K562 (cell line): ENCODE measurements around the gene PRDX3. TPM values are rescaled to one million over a fixed set of nuclear protein-coding genes. Genes with fewer than 3 reads are reported as not detected.
A peak's percentile ranks its signal among the peaks of the same experiment; 100 is the strongest.

Experiments
- ATAC-seq: fragments of 200-7000 bp; cut with Tn5 transposase; 3 replicates; pipeline ENCODE4 v1.9.1; 2020; ENCODE audit warnings: moderate library complexity
- BruUV-seq: library from RNA; stranded (reverse); fragments of 400-500 nt; replicated peaks from 2 replicates; lab custom pipeline; 2021; lab: Mats Ljungman, UMichigan
- CTCF ChIA-PET: fragments of 300-600 bp; formaldehyde crosslinking; extraction: SDS; loops from one replicate; lab custom pipeline; 2021; ENCODE audit warnings: low intra/inter-chr PET ratio; lab: Yijun Ruan, JAX
- POLR2A ChIA-PET: fragments of 300-600, 350-650 bp; sonication (Branson Sonifier 250); formaldehyde crosslinking; extraction: SDS; loops from one replicate; lab custom pipeline; 2021; ENCODE audit warnings: antibody characterized with exemption, inconsistent platforms; lab: Yijun Ruan, JAX
- DNase-seq, 4 experiments: peaks; one replicate each; pipeline versions ENCODE4 v3.0.0 to v3.0.0-alpha.2; 2011 to 2018; ENCODE audit warnings: low spot score in 3 of 4, mixed read lengths in 3 of 4; ENCODE audit errors: extremely low read depth in 1 of 4
- FAIRE-seq: peaks from 2 replicates; lab custom pipeline; 2011; peaks lifted over from hg19 to GRCh38; lab: Jason Lieb, UNC
- H2AFZ ChIP-seq: 2 replicates; pipeline ENCODE4 v1.6.0; 2011; ENCODE audit warnings: low read depth, low read length, control low read depth, inconsistent platforms
- H3K27ac ChIP-seq: fragments of 200-600 bp; 3 replicates; pipeline ENCODE4 v1.8.0; 2011; ENCODE audit warnings: low read depth, mild to moderate bottlenecking, control low read depth, inconsistent platforms, low read length, moderate library complexity, mixed read lengths; ENCODE audit errors: extremely low read depth
- H3K27me3 ChIP-seq, 2 experiments: fragments of 300-600 bp in 1 of 2; 2 replicates in 1 of 2; 3 replicates in 1 of 2; pipeline versions ENCODE4 v1.6.0 to v1.8.0; 2011; ENCODE audit warnings: inconsistent platforms in 2 of 2, low read length in 2 of 2, mild to moderate bottlenecking in 1 of 2, mixed read lengths in 1 of 2, moderate library complexity in 1 of 2; ENCODE audit not compliant: control insufficient read depth in 2 of 2, insufficient read depth in 2 of 2
- H3K36me3 ChIP-seq: fragments of 300-600 bp; 3 replicates; pipeline ENCODE4 v1.8.0; 2011; ENCODE audit warnings: mild to moderate bottlenecking, low read length, inconsistent platforms; ENCODE audit not compliant: control insufficient read depth, insufficient read depth
- H3K4me1 ChIP-seq, 2 experiments: fragments of 200-600 bp in 1 of 2; replicated peaks in 1 of 2; 2 replicates in 1 of 2; 3 replicates in 1 of 2; pipeline versions ENCODE4 v1.5.1 to v1.8.0; 2011; ENCODE audit warnings: inconsistent platforms in 2 of 2, low read length in 2 of 2, mild to moderate bottlenecking in 1 of 2, mixed read lengths in 1 of 2, moderate library complexity in 1 of 2; ENCODE audit not compliant: control insufficient read depth in 2 of 2, insufficient read depth in 2 of 2
- H3K4me2 ChIP-seq: 2 replicates; pipeline ENCODE4 v1.6.1; 2011; ENCODE audit warnings: low read length, control low read depth, inconsistent platforms, mixed read lengths; ENCODE audit not compliant: insufficient read depth
- H3K4me3 ChIP-seq: fragments of 200-600 bp; sonication (generic), shearing (Covaris generic); 2 replicates; pipeline ENCODE4 v1.5.1; 2016; ENCODE audit warnings: control low read depth, inconsistent platforms
- H3K79me2 ChIP-seq: fragments of 200-600 bp; 3 replicates; pipeline ENCODE4 v1.8.0; 2011; ENCODE audit warnings: low read length, inconsistent platforms; ENCODE audit not compliant: control insufficient read depth, insufficient read depth
- H3K9ac ChIP-seq, 2 experiments: 2 replicates each; pipeline versions ENCODE4 v1.6.0 to v1.6.1; 2011; ENCODE audit warnings: low read depth in 2 of 2, low read length in 2 of 2, control low read depth in 1 of 2, inconsistent platforms in 1 of 2, mild to moderate bottlenecking in 1 of 2, mixed read lengths in 1 of 2; ENCODE audit not compliant: insufficient read depth in 1 of 2
- H3K9me1 ChIP-seq: one replicate; pipeline ENCODE4 v1.6.0; 2011; ENCODE audit warnings: inconsistent platforms, mild to moderate bottlenecking, low read length, moderate library complexity; ENCODE audit not compliant: control insufficient read depth, insufficient read depth
- H3K9me3 ChIP-seq: replicated peaks from 2 replicates; pipeline ENCODE4 v1.5.1; 2011; ENCODE audit warnings: low read depth, low read length, inconsistent platforms; ENCODE audit not compliant: control insufficient read depth, insufficient read depth
- H4K20me1 ChIP-seq: replicated peaks from 2 replicates; pipeline ENCODE4 v1.6.1; 2011; ENCODE audit warnings: low read length, inconsistent platforms, mixed read lengths; ENCODE audit not compliant: control insufficient read depth, insufficient read depth
- KLF1 ChIP-seq: fragments of 450-650 bp; IDR thresholded peaks from 2 replicates; pipeline ENCODE4 v1.6.1; 2016; ENCODE audit warnings: missing genetic modification characterization, missing compliant biosample characterization
- RBM25 ChIP-seq: fragments of 200-400 bp; formaldehyde crosslinking; IDR thresholded peaks from 2 replicates; pipeline ENCODE4 v1.6.1; 2018; ENCODE audit warnings: low read length, low read depth, moderate library complexity; ENCODE audit not compliant: severe bottlenecking
- THAP12 ChIP-seq: fragments of 250-450 bp; sonication (Bioruptor Pico); IDR thresholded peaks from 2 replicates; pipeline ENCODE4 v1.9.0; 2021; ENCODE audit warnings: mild to moderate bottlenecking, inconsistent platforms
- THRB ChIP-seq: fragments of 450-650 bp; formaldehyde crosslinking; conservative IDR thresholded peaks from 2 replicates; pipeline ENCODE4 v1.4.0; 2022; ENCODE audit warnings: mild to moderate bottlenecking, missing genetic modification characterization
- XRCC4 ChIP-seq: IDR thresholded peaks from one replicate; pipeline ENCODE4 v1.6.1; 2011; ENCODE audit not compliant: insufficient read depth, insufficient read length; ENCODE audit errors: extremely low read depth
- ZNF121 ChIP-seq: sonication (generic); formaldehyde crosslinking; conservative IDR thresholded peaks from 2 replicates; pipeline ENCODE4 v1.8.0; 2022; ENCODE audit warnings: missing genetic modification reagents
- ZNF561 ChIP-seq: fragments of 450-650 bp; formaldehyde crosslinking; conservative IDR thresholded peaks from 2 replicates; pipeline ENCODE4 v1.4.0; 2020; ENCODE audit warnings: mild to moderate bottlenecking, moderate library complexity
- ZNF655 ChIP-seq: fragments of 250-450 bp; sonication (Bioruptor Pico); IDR thresholded peaks from 2 replicates; pipeline ENCODE4 v1.5.0; 2021
- WGBS: fragments of 100-300 bp; shearing (Covaris generic); methylation state at CpG from one replicate; pipeline ENCODE4 v1.1.6; 2016; ENCODE audit warnings: low coverage, mixed read lengths; ENCODE audit not compliant: insufficient coverage; ENCODE audit errors: missing lambda C conversion rate; 5-methylcytosine and 5-hydroxymethylcytosine counted together
- in situ Hi-C: fragments of 300-500 bp; cut with MboI; formaldehyde crosslinking; loops from 4 replicates; pipeline ENCODE4 v1.15.0; 2018; ENCODE audit warnings: inconsistent platforms, mixed read lengths
- intact Hi-C: fragments of 100-400 bp; cut with micrococcal nuclease; formaldehyde crosslinking; loops from 2 replicates; pipeline ENCODE4 v1.14.2; 2022
- polyA plus RNA-seq, 8 experiments: library from polyadenylated mRNA; depleted of rRNA in 4 of 8; stranded (reverse) in 5 of 8; unstranded in 3 of 8; fragments of >200 nt; fragmentation: Nextera tagmentation in 2 of 8; fragmentation: Illumina TruSeq in 1 of 8; extraction: Ambion mirVana in 2 of 8; extraction: Trizol in 1 of 8; gene quantifications; 2 replicates each; pipeline versions ENCODE4 v1.2.1 to v1.2.3, GENCODE V29; 2011 to 2014; ENCODE audit warnings: inconsistent platforms in 1 of 8, missing spikeins in 1 of 8
- total RNA-seq, 7 experiments: library from RNA; depleted of rRNA in 6 of 7; stranded (reverse); fragments of >200 nt in 6 of 7; fragmentation: Illumina TruSeq in 2 of 7; extraction: Trizol in 2 of 7; gene quantifications; 2 replicates each; pipeline versions ENCODE4 v1.2.1 to v1.2.3, GENCODE V29; 2011 to 2021; ENCODE audit warnings: low replicate concordance in 1 of 7

The PRDX3 gene
- total and polyA plus RNA-seq, 9 of the 15 experiments (the other 6 are each of a cell fraction or from before 2014, with no cell fraction given): 122 to 994 (median 173) TPM

DNA sequence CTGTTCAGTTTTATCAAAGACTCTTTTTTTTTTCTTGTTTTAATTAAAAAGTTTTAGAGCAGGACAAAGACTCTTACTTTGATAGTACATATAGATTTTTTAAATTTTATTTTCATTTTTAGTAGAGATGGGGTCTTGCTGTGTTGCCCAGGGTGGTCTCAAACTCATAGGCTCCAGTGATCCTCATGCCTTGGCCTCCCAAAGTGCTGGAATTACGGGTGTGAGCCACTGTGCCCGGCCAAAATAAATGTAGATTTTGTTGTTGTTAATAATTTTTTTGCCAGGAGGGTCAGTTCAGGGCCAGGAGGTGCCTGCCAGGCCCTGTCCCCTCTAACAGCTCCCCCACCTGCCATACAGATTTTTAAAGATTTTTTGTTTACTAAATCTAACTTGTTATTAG is 57.7 kb downstream of the PRDX3 start:
- H3K4me3 ChIP-seq: no peak overlapping the region
- H3K4me2 ChIP-seq: no peak overlapping the region
- in situ Hi-C loops: no loop called here
- ChIA-PET CTCF (no interaction called here), POLR2A (interaction anchor here (0.5 to 0.7 kb wide), 2 partner anchors 8 to 12 kb away, joined by 3 to 5 read pairs; no protein-coding TSS in a partner anchor)
- peaks cover 11% of the 10 kb centered on the region; the same call in 1 of the 3 replicates for H3K36me3 ChIP-seq
- TF ChIP-seq ZNF561 (CRISPR knock-in tag): no peak
- no peak for TF ChIP-seq KLF1 (tag)
- peak; percentile 37; the same call in 1 of the 2 replicates for TF ChIP-seq ZNF121 (CRISPR knock-in tag)
- TF ChIP-seq THRB (CRISPR knock-in tag): no peak
- TF ChIP-seq ZNF655: no peak
- no peak for TF ChIP-seq THAP12 (CRISPR knock-in tag)
- TF ChIP-seq XRCC4: no peak
- peak; percentile 57 for TF ChIP-seq RBM25
- H4K20me1 ChIP-seq: no peaks in the 10 kb centered on the region
- WGBS: 31% methylated on average over 2 of the region's 2 CpGs
- no peaks in the 10 kb centered on the region for H3K9me3 ChIP-seq
- intact Hi-C loops: no loop called here
- FAIRE-seq (no peak), DNase-seq (no peak), ATAC-seq (no peak)
- no TSS peak for BruUV-seq
- no peaks in the 10 kb centered on the region for H3K9me1 ChIP-seq
- H3K4me1 ChIP-seq: peaks cover 0 to 7% of the 10 kb centered on the region in 2 experiments; a peak in 2 of 5 replicates
- H2AFZ ChIP-seq: peak overlapping the region; percentile 73
- no peaks in the 10 kb centered on the region for H3K79me2 ChIP-seq
- peak overlapping the region; percentile 63 for H3K27ac ChIP-seq
- H3K27me3 ChIP-seq: no peaks in the 10 kb centered on the region
- peak overlapping the region in 1 of 2 experiments; percentile 43; a peak in 2 of 4 replicates for H3K9ac ChIP-seq
